22Rv1 (cell line): ENCODE results near the gene HNRNPR.

Source experiments
- H3K27ac ChIP-seq: fragments of 450-650 bp; 2 replicates; pipeline ENCODE4 v1.5.1; 2017
- ZFX ChIP-seq: fragments of 450-650 bp; IDR thresholded peaks from 2 replicates; pipeline ENCODE4 v1.6.1; 2017; ENCODE audit warnings: antibody characterized with exemption, borderline replicate concordance
- TF ChIP-seq, protein P1 (sequence below): fragments of 450-650 bp; IDR thresholded peaks from 2 replicates; pipeline ENCODE4 v1.5.1; 2017; ENCODE audit warnings: mild to moderate bottlenecking

HNRNPR gene

GRCh38 chr1:23344111-23344986, at the start of gene HNRNPR:
HNRNPR (minus strand) TSS chr1:23344284; CDS start chr1:23341008, 3,276 bp downstream.
- peak within 1 kb of the TSS; percentile 96 for H3K27ac ChIP-seq
- TF ChIP-seq, protein P1, sequence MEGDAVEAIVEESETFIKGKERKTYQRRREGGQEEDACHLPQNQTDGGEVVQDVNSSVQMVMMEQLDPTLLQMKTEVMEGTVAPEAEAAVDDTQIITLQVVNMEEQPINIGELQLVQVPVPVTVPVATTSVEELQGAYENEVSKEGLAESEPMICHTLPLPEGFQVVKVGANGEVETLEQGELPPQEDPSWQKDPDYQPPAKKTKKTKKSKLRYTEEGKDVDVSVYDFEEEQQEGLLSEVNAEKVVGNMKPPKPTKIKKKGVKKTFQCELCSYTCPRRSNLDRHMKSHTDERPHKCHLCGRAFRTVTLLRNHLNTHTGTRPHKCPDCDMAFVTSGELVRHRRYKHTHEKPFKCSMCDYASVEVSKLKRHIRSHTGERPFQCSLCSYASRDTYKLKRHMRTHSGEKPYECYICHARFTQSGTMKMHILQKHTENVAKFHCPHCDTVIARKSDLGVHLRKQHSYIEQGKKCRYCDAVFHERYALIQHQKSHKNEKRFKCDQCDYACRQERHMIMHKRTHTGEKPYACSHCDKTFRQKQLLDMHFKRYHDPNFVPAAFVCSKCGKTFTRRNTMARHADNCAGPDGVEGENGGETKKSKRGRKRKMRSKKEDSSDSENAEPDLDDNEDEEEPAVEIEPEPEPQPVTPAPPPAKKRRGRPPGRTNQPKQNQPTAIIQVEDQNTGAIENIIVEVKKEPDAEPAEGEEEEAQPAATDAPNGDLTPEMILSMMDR = no peak
- TF ChIP-seq ZFX = no peak

DNA sequence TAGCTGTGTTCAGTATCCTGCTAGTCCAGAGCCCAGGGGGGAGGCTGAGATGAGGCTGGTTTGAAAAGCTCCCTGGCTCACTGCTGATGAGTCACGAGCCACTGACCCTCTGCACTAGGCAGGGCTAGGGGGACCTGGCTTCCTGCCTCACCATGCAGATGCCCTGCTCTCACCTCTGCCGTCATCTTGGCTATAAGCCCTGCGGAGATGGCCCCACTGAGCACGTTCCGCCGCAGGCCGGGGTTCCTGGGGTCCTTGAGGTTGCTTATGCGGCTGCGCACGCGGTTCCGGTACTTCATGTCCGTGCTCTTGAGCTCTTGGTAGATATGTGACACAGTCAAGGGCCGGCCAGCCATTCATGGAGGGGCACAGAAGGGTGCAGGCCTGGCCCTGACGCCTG, 49.6 kb upstream of the HNRNPR start:
- H3K27ac ChIP-seq = no peak overlapping the region
- TF ChIP-seq, protein P1 = no peak
- no peak for TF ChIP-seq ZFX

- H3K27ac ChIP-seq = no peak overlapping the region
- no peak for TF ChIP-seq ZFX
- TF ChIP-seq, protein P1 = no peak
These were observed 48.2 kb upstream of the HNRNPR start for GRCh38 chr1:23392125-23392855.

- no peak for TF ChIP-seq ZFX
These were observed 45.8 kb upstream of the HNRNPR start for GRCh38 chr1:23389837-23390321.

DNA sequence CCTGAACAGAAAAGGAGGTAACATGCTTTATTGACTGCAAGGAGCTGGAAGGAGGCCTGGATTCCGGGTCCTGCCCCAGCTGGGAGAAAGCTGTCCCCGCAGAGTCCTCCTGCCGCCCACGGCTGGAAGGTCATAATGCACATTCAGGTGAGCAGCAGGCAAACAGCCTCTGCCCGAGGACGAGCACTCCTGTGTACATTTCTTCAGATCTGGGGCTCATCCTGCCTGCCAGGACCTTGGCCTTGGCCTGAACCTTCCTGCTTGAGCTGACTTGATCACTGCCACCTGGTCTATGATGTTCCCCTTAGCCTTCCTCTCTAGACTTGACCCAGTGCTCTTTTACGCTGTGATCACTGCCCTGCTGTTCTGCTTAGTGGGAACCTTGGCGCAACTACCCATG, 43.4 kb upstream of the HNRNPR start:
- TF ChIP-seq, protein P1 = no peak
- TF ChIP-seq ZFX = no peak
- H3K27ac ChIP-seq = no peak overlapping the region

More at GRCh38 chr1:23389837-23390321, 45.8 kb upstream of the HNRNPR start:
- H3K27ac ChIP-seq = no peak overlapping the region

- H3K27ac ChIP-seq = no peak overlapping the region
- no peak for TF ChIP-seq ZFX
- TF ChIP-seq, protein P1 = no peak
These were observed 41.1 kb upstream of the HNRNPR start for GRCh38 chr1:23385119-23385621.

DNA sequence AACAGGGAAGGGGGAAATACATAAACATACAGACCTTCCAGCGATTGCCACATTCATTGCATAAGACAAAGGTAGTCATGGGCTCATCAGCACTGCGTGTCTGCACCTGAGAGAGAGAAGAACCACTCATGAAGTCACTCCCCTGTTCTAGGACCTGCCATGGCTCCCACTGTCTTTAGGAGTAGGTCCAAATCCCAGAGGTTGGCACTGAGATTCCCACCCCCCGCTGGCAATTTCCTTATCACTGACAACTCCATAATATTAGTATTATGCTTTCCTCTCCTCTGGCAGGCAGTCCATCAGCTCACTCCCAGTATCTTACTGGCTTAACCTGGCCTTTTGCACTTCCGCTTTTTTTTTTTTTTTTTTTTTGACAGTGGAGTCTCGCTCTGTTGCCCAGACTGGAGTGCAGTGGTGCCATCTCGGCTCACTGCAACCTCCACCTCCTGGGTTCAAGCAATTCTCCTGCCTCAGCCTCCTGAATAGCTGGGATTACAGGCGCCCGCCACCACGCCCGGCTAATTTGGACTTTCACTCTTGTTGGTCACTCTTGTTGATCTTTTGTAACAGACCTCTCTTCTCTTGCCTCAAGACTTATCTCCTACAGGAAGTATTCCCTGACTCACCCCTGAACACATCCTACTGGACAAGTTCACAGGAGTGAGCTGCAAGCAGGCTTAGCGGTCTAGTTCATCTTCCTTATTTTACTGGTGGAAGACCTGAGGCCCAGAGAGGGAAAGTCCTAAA, 40.4 kb upstream of the HNRNPR start:
- no peak overlapping the region for H3K27ac ChIP-seq
- TF ChIP-seq, protein P1 = no peak
- no peak for TF ChIP-seq ZFX
